ENCODE data around the gene PALLD.

- TF ChIP-seq, protein P1, sequence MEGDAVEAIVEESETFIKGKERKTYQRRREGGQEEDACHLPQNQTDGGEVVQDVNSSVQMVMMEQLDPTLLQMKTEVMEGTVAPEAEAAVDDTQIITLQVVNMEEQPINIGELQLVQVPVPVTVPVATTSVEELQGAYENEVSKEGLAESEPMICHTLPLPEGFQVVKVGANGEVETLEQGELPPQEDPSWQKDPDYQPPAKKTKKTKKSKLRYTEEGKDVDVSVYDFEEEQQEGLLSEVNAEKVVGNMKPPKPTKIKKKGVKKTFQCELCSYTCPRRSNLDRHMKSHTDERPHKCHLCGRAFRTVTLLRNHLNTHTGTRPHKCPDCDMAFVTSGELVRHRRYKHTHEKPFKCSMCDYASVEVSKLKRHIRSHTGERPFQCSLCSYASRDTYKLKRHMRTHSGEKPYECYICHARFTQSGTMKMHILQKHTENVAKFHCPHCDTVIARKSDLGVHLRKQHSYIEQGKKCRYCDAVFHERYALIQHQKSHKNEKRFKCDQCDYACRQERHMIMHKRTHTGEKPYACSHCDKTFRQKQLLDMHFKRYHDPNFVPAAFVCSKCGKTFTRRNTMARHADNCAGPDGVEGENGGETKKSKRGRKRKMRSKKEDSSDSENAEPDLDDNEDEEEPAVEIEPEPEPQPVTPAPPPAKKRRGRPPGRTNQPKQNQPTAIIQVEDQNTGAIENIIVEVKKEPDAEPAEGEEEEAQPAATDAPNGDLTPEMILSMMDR (IDR thresholded peaks at IDR 0.05): no peak
- TF ChIP-seq POLR2A (IDR thresholded peaks at IDR 0.05): no peak
These were observed 216.4 kb downstream of the PALLD start for GRCh38 chr4:168713253-168713652.

Data from sigmoid colon (tissue), 3 donors.